ENCODE measurements around the gene WDR48. TPM values are rescaled to one million over a fixed set of nuclear protein-coding genes. Genes with fewer than 3 reads are reported as not detected.

The WDR48 gene
- total and polyA plus RNA-seq, 5 donors from 2014 or later = 46.7 to 104 (median 50.2) TPM

DNA sequence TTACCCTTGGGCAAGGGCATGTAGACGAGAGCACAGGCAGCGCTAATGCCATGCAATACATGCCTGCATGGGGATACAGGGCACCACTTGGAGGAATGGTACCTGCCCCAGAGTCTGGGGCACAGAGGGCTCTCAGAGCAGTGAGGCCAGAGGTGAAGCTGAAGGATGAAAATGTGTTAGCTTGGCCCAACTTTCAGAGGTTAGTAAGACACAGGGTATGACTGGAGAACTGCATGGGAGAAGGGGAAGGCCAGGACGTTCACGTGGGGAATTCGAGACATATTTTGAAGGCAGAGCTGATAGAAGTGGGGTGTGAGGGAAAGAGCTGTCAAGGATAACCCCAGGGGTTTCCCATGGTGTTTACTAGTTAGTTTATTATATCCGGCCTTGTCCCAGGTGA, 82.0 kb downstream of the WDR48 start:
- H3K36me3 ChIP-seq (ENCODE audit: control insufficient read depth, insufficient read depth, low read length) = no peaks in the 10 kb centered on the region
- ATAC-seq (ENCODE audit: low read depth in 2 of 2) = no peak

DNA sequence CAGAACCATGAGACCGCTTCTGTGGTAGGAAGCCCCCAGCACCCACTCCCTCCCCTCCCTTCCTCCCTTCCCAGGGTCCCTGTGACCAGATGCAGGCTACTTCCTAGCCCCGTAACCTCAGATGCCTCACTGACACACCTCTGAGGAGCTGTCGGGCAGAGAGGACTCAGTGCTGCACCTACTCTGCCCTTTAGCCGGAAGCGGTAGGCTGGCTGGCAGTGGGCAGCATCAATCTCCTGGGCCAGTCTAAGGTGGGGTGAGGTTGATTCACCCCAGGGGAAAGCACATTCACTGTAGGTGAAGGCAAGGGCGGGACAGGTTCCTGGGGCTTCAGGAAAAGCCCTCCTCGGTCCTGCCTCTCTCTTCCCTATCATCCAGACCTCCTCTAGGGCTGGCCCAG, 82.5 kb downstream of the WDR48 start:
- Mint-ChIP-seq H3K27me3 (no peaks in the 10 kb centered on the region), H3K36me3 (peaks cover 9% of the 10 kb centered on the region), H3K9me3 (no peaks in the 10 kb centered on the region), H3K4me1 (peaks cover 0 to 7% (median 0%) of the 10 kb centered on the region in 4 donors), H3K27ac (no peak overlapping the region), H3K4me3 (no peak overlapping the region)
- no peaks in the 10 kb centered on the region for H3K4me1 ChIP-seq (ENCODE audit: control insufficient read depth, insufficient read depth, low read length, poor library complexity, severe bottlenecking)
- DNase-seq (no peak), ATAC-seq (ENCODE audit: low read depth in 2 of 2) (no peak)
- H3K4me3 ChIP-seq (ENCODE audit: low read depth, low read length) = no peak overlapping the region
- H3K27ac ChIP-seq (ENCODE audit: insufficient read depth, low read length, poor library complexity, severe bottlenecking) = no peak overlapping the region
- H3K27me3 ChIP-seq (ENCODE audit: control insufficient read depth, insufficient read depth, low read length) = no peaks in the 10 kb centered on the region
- no peaks in the 10 kb centered on the region for H3K9me3 ChIP-seq (ENCODE audit: control insufficient read depth in 2 of 2, low read length in 2 of 2)
- H3K36me3 ChIP-seq (ENCODE audit: control insufficient read depth, insufficient read depth, low read length) = no peaks in the 10 kb centered on the region

More for the DNA sequence above, 82.0 kb downstream of the WDR48 start:
- peaks cover 9% of the 10 kb centered on the region for H3K36me3 Mint-ChIP-seq
- Histone ChIP-seq H3K27ac (ENCODE audit: insufficient read depth, low read length, poor library complexity, severe bottlenecking) (no peak overlapping the region), H3K4me1 (ENCODE audit: control insufficient read depth, insufficient read depth, low read length, poor library complexity, severe bottlenecking) (no peaks in the 10 kb centered on the region), H3K4me3 (ENCODE audit: low read depth, low read length) (no peak overlapping the region), H3K9me3 (ENCODE audit: control insufficient read depth in 2 of 2, low read length in 2 of 2) (no peaks in the 10 kb centered on the region), H3K27me3 (ENCODE audit: control insufficient read depth, insufficient read depth, low read length) (no peaks in the 10 kb centered on the region)
- no peak for DNase-seq
- no peak overlapping the region for H3K4me3 Mint-ChIP-seq
- no peaks in the 10 kb centered on the region for H3K27me3 Mint-ChIP-seq
- H3K9me3 Mint-ChIP-seq = no peaks in the 10 kb centered on the region
- peaks cover 0 to 7% (median under 1%) of the 10 kb centered on the region in 4 donors for H3K4me1 Mint-ChIP-seq
- no peak overlapping the region for H3K27ac Mint-ChIP-seq

DNA sequence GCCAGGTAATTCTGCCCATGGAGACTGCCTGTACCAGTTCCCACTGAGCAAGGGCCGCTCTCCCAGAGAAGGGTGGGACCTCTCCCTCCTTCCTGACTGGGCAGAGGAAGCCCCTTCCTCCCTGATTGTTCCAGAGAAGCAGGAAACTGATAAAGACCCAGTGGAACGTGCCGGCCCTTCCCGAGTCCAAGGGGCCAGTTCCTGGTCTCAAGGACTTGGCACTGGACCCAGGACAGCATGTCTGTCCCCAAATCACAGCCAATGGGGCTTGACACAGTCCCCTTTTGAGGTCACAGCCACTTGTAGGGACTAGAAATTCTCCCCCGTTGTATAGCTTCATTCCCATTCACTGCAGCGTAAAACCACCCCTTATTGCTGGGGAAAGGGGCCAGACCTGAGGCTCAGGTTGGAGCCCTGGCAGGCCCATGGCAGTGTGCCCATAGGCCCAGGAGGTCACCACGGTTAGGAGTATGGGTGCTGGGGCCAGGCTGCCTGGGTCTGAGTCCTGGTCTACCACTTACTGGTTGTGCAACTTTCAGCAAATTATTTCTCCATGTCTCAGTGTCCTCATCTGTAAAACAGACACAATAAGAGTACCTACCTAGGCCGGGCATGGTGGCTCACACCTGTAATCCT, 83.5 kb downstream of the WDR48 start:
- Histone ChIP-seq H3K27ac (ENCODE audit: insufficient read depth, low read length, poor library complexity, severe bottlenecking) (no peak overlapping the region), H3K9me3 (ENCODE audit: control insufficient read depth in 2 of 2, low read length in 2 of 2) (no peaks in the 10 kb centered on the region), H3K27me3 (ENCODE audit: control insufficient read depth, insufficient read depth, low read length) (no peaks in the 10 kb centered on the region), H3K4me1 (ENCODE audit: control insufficient read depth, insufficient read depth, low read length, poor library complexity, severe bottlenecking) (no peaks in the 10 kb centered on the region), H3K36me3 (ENCODE audit: control insufficient read depth, insufficient read depth, low read length) (peaks cover 3% of the 10 kb centered on the region), H3K4me3 (ENCODE audit: low read depth, low read length) (no peak overlapping the region)
- no peaks in the 10 kb centered on the region for H3K9me3 Mint-ChIP-seq
- H3K27ac Mint-ChIP-seq = peak overlapping the region in 1 of 3 donors; percentile 44
- H3K27me3 Mint-ChIP-seq = no peaks in the 10 kb centered on the region
- peaks cover 5% of the 10 kb centered on the region for H3K36me3 Mint-ChIP-seq
- H3K4me3 Mint-ChIP-seq = no peak overlapping the region
- no peak for DNase-seq
- ATAC-seq (ENCODE audit: low read depth in 2 of 2) = no peak
- H3K4me1 Mint-ChIP-seq = peaks cover 0 to 3% (median 0%) of the 10 kb centered on the region in 4 donors

DNA sequence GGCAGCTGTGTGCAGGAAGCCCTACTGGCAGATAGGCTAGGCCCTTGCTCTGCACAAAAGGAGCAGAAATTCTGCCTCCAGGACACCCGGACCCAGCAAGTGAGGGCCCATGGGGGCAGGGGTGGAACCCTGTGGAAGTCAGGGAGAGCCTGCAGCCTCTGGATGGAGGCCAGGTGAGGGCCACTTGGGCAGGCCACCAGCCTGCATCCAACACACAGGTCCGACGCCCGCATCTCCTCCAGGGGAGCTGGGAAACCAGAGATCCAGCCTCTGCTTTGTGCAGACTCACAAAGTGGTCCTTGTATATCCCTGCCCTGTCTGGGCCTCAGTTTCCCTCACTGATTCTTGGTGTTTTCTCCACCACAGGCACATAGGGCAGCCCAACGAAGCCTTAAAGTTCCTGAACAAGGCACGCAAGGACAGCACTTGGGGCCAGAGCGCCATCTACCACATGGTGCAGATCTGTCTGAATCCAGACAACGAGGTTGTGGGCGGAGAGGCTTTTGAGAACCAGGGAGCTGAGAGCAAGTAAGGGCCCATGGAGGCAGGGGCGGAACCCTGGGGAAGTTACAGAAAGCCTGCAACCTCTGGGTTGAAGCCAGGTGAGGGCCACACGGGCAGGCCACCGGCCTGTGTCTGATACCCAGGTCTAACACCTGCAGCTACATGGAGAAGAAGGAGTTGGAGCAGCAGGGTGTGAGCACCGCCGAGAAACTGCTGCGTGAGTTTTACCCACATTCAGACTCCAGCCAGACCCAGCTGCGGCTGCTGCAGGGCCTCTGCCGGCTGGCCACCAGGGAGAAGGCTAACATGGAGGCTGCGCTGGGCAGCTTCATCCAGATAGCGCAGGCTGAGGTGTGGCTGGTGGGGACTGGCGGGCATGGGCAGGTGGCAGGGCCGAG, 85.0 kb downstream of the WDR48 start:
- DNase-seq (no peak), ATAC-seq (ENCODE audit: low read depth in 2 of 2) (no peak)
- no peaks in the 10 kb centered on the region for H3K27me3 ChIP-seq (ENCODE audit: control insufficient read depth, insufficient read depth, low read length)
- H3K27ac Mint-ChIP-seq = no peak overlapping the region
- H3K36me3 Mint-ChIP-seq = peaks cover 5% of the 10 kb centered on the region
- H3K9me3 ChIP-seq (ENCODE audit: control insufficient read depth in 2 of 2, low read length in 2 of 2) = no peaks in the 10 kb centered on the region
- peaks cover 0 to 10% (median 7%) of the 10 kb centered on the region in 4 donors for H3K4me1 Mint-ChIP-seq
- peaks cover 4% of the 10 kb centered on the region for H3K27me3 Mint-ChIP-seq
- H3K4me3 Mint-ChIP-seq = peak overlapping the region in 1 of 4 donors; percentile 52
- no peaks in the 10 kb centered on the region for H3K4me1 ChIP-seq (ENCODE audit: control insufficient read depth, insufficient read depth, low read length, poor library complexity, severe bottlenecking)
- H3K36me3 ChIP-seq (ENCODE audit: control insufficient read depth, insufficient read depth, low read length) = peaks cover 8% of the 10 kb centered on the region
- H3K9me3 Mint-ChIP-seq = no peaks in the 10 kb centered on the region
- H3K27ac ChIP-seq (ENCODE audit: insufficient read depth, low read length, poor library complexity, severe bottlenecking) = no peak overlapping the region
- no peak overlapping the region for H3K4me3 ChIP-seq (ENCODE audit: low read depth, low read length)

DNA sequence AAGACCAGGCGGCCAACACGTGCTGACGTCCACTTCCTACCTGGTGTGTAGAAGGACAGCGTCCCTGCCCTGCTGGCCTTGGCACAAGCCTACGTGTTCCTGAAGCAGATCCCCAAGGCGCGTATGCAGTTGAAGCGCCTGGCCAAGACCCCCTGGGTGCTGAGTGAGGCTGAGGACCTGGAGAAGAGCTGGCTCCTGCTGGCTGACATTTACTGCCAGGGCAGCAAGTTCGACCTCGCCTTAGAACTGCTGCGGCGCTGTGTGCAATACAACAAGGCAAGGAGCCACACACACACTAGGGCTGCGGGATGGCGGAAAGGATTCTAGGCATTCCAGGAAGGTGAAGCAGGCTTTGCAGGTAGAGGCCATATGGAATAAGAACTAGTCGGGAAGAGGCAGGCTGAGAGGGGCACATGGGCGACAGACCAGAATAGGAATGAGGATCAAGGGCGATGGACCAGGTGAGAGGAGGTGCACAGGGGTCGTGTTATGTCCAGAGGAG, 85.7 kb downstream of the WDR48 start:
- Histone ChIP-seq H3K36me3 (ENCODE audit: control insufficient read depth, insufficient read depth, low read length) (peaks cover 15% of the 10 kb centered on the region), H3K27ac (ENCODE audit: insufficient read depth, low read length, poor library complexity, severe bottlenecking) (no peak overlapping the region), H3K4me3 (ENCODE audit: low read depth, low read length) (no peak overlapping the region), H3K27me3 (ENCODE audit: control insufficient read depth, insufficient read depth, low read length) (no peaks in the 10 kb centered on the region), H3K4me1 (ENCODE audit: control insufficient read depth, insufficient read depth, low read length, poor library complexity, severe bottlenecking) (no peaks in the 10 kb centered on the region), H3K9me3 (ENCODE audit: control insufficient read depth in 2 of 2, low read length in 2 of 2) (no peaks in the 10 kb centered on the region)
- Mint-ChIP-seq H3K36me3 (peaks cover 6% of the 10 kb centered on the region), H3K27me3 (peaks cover 7% of the 10 kb centered on the region), H3K4me1 (peaks cover 0 to 14% (median 8%) of the 10 kb centered on the region in 4 donors), H3K27ac (peak overlapping the region in 1 of 3 donors; percentile 21), H3K4me3 (peak overlapping the region in 1 of 4 donors; percentile 23), H3K9me3 (no peaks in the 10 kb centered on the region)
- DNase-seq (no peak), ATAC-seq (ENCODE audit: low read depth in 2 of 2) (no peak)

DNA sequence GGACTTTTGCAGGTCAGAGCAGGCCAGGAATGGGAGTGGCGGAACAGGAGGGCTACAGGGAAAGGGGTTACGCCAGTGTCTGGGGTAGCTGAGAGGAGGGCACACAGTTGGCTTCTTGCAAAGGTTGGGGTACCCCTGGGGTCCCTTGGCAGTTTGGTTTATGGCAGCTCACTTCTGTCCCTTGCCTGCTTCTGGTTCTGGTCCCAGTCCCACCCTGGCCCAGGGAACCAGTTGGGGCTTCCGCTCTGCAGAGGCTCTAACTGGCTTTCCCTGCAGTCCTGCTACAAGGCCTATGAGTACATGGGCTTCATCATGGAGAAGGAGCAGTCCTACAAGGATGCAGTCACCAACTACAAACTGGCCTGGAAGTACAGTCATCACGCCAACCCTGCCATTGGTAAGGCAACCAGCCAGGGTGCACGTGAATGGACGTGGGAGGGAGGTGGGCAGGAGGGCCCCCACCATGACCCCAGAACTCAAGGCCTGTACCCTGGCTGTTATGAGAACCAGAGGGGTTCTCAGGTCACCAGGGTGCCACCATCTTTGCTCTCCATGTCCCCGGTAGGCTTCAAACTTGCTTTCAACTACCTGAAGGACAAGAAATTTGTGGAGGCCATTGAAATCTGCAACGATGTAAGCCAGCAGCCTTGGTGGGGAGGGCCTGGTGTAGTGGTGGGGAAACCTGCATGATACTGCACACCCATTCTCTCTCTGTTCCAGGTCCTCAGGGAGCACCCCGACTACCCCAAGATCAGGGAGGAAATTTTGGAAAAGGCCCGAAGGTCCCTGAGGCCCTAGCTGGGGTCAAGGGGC, 86.4 kb downstream of the WDR48 start:
- H3K4me1 Mint-ChIP-seq = peaks cover 0 to 15% (median 12%) of the 10 kb centered on the region in 4 donors
- H3K27me3 ChIP-seq (ENCODE audit: control insufficient read depth, insufficient read depth, low read length) = no peaks in the 10 kb centered on the region
- peaks cover 5% of the 10 kb centered on the region for H3K4me1 ChIP-seq (ENCODE audit: control insufficient read depth, insufficient read depth, low read length, poor library complexity, severe bottlenecking)
- H3K27me3 Mint-ChIP-seq = peaks cover 7% of the 10 kb centered on the region
- H3K9me3 Mint-ChIP-seq = no peaks in the 10 kb centered on the region
- no peak overlapping the region for H3K4me3 ChIP-seq (ENCODE audit: low read depth, low read length)
- H3K9me3 ChIP-seq (ENCODE audit: control insufficient read depth in 2 of 2, low read length in 2 of 2) = no peaks in the 10 kb centered on the region
- ATAC-seq (ENCODE audit: low read depth in 2 of 2) = no peak
- peak overlapping the region in 1 of 3 donors; percentile 21 for H3K27ac Mint-ChIP-seq
- DNase-seq = no peak
- H3K27ac ChIP-seq (ENCODE audit: insufficient read depth, low read length, poor library complexity, severe bottlenecking) = no peak overlapping the region
- H3K4me3 Mint-ChIP-seq = peak overlapping the region in 2 of 4 donors; percentile 23 to 58
- peaks cover 9% of the 10 kb centered on the region for H3K36me3 Mint-ChIP-seq
- peaks cover 22% of the 10 kb centered on the region for H3K36me3 ChIP-seq (ENCODE audit: control insufficient read depth, insufficient read depth, low read length)

DNA sequence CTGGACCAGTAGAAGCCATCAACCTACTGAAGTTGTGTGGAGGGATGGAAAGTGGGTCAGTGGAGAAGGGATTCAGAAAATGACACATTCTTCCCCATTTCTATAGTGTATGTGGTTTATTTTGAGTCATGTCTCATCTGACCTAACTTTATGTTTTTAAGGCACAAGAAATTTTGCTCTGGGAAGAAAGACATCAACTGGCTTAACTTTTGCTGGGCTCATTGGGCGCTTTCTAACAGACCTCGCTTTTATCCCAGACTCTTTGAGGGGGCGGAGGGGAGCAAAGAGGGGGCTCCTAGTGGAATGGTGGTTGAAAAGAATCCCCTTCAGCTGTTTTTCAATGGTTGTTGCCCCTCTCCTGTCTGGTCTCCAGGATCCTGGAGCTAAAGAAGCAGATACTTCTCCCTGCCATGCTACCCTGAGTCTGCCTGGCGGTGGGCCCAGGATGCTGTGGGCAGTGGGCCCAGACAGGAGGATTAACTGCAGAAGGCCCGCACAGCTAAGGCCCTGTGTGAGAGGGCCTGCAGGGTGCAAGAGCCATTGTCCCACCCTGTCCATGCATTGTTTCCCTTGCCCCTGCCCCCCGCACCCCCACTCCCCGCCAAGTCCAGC, 87.1 kb downstream of the WDR48 start:
- peaks cover 7% of the 10 kb centered on the region for H3K27me3 Mint-ChIP-seq
- no peak for ATAC-seq (ENCODE audit: low read depth in 2 of 2)

More for the DNA sequence above, 87.1 kb downstream of the WDR48 start:
- H3K36me3 Mint-ChIP-seq = peaks cover 15% of the 10 kb centered on the region
- no peak overlapping the region for H3K27ac Mint-ChIP-seq
- Histone ChIP-seq H3K27me3 (ENCODE audit: control insufficient read depth, insufficient read depth, low read length) (no peaks in the 10 kb centered on the region), H3K9me3 (ENCODE audit: control insufficient read depth in 2 of 2, low read length in 2 of 2) (no peaks in the 10 kb centered on the region), H3K4me1 (ENCODE audit: control insufficient read depth, insufficient read depth, low read length, poor library complexity, severe bottlenecking) (peaks cover 5% of the 10 kb centered on the region), H3K4me3 (ENCODE audit: low read depth, low read length) (no peak overlapping the region), H3K36me3 (ENCODE audit: control insufficient read depth, insufficient read depth, low read length) (peaks cover 29% of the 10 kb centered on the region), H3K27ac (ENCODE audit: insufficient read depth, low read length, poor library complexity, severe bottlenecking) (no peak overlapping the region)
- peaks cover 0 to 19% (median 12%) of the 10 kb centered on the region in 4 donors for H3K4me1 Mint-ChIP-seq
- H3K4me3 Mint-ChIP-seq = peak overlapping the region in 1 of 4 donors; percentile 58
- no peaks in the 10 kb centered on the region for H3K9me3 Mint-ChIP-seq
- no peak for DNase-seq

All from CD4-positive, CD25-positive, alpha-beta regulatory T cell (primary cell).